GM19372 (cell line): Measurements from ENCODE around the gene GABRQ.

Experiments used
- ATAC-seq: cut with Tn5 transposase; IDR thresholded peaks from one replicate; pipeline ENCODE4 v1.9.1; 2021; ENCODE audit warnings: mild to moderate bottlenecking, low read depth, moderate library complexity; ENCODE audit not compliant: unreplicated experiment

The GABRQ gene

GRCh38 chrX:152637649-152638442 is at the start of gene GABRQ:
GABRQ (plus strand) TSS chrX:152637895; CDS start chrX:152638203, 308 bp downstream.
- no peak for ATAC-seq

- ATAC-seq: no peak
Measured at GRCh38 chrX:152588206-152588605, 49.5 kb upstream of the GABRQ start.

- ATAC-seq: no peak
Measured at GRCh38 chrX:152600853-152601633, 36.7 kb upstream of the GABRQ start.

- ATAC-seq: no peak
Measured at GRCh38 chrX:152601848-152602616, 35.7 kb upstream of the GABRQ start.

GRCh38 chrX:152614791-152615190 is 22.9 kb upstream of the GABRQ start:
- no peak for ATAC-seq

- no peak for ATAC-seq
Measured at GRCh38 chrX:152619897-152620296, 17.8 kb upstream of the GABRQ start.

GRCh38 chrX:152632445-152633097 is 5.1 kb upstream of the GABRQ start:
- no peak for ATAC-seq

GRCh38 chrX:152635941-152636340 is 1.8 kb upstream of the GABRQ start:
- no peak for ATAC-seq

GRCh38 chrX:152638443-152638904 is 779 bp downstream of the GABRQ start:
- no peak for ATAC-seq

- no peak for ATAC-seq
Measured at GRCh38 chrX:152639426-152639825, 1.7 kb downstream of the GABRQ start.

- no peak for ATAC-seq
Measured at GRCh38 chrX:152640034-152640818, 2.5 kb downstream of the GABRQ start.

GRCh38 chrX:152641256-152641875 is 3.7 kb downstream of the GABRQ start:
- no peak for ATAC-seq

- no peak for ATAC-seq
Measured at GRCh38 chrX:152641996-152642395, 4.3 kb downstream of the GABRQ start.

GRCh38 chrX:152642931-152643564 is 5.4 kb downstream of the GABRQ start:
- ATAC-seq: no peak

- ATAC-seq: no peak
Measured at GRCh38 chrX:152646961-152647360, 9.3 kb downstream of the GABRQ start.

GRCh38 chrX:152647978-152648377 is 10.3 kb downstream of the GABRQ start:
- no peak for ATAC-seq

- no peak for ATAC-seq
Measured at GRCh38 chrX:152652060-152652459, 14.4 kb downstream of the GABRQ start.

- no peak for ATAC-seq
Measured at GRCh38 chrX:152652467-152652866, 14.8 kb downstream of the GABRQ start.

- no peak for ATAC-seq
Measured at GRCh38 chrX:152656087-152656486, 18.4 kb downstream of the GABRQ start.
